HepG2 (cell line): ENCODE measurements around the gene WDR11. TPM values are rescaled to one million over a fixed set of nuclear protein-coding genes. Genes with fewer than 3 reads are reported as not detected.

Source experiments
- ATAC-seq: fragments of 200-7000 bp; cut with Tn5 transposase; 3 replicates; pipeline ENCODE4 v1.9.1; 2020; ENCODE audit warnings: mild to moderate bottlenecking, moderate library complexity
- BruUV-seq: library from RNA; stranded (reverse); fragments of 400-500 nt; replicated peaks from 2 replicates; lab custom pipeline; 2021; lab: Mats Ljungman, UMichigan
- CTCF ChIA-PET: fragments of 300-600 bp; formaldehyde crosslinking; extraction: SDS; loops from one replicate; lab custom pipeline; 2021; ENCODE audit warnings: low total read pairs, inconsistent platforms, low intra/inter-chr PET ratio; lab: Yijun Ruan, JAX
- POLR2A ChIA-PET: fragments of 350-600 bp; sonication (Branson Sonifier 250); formaldehyde crosslinking; loops from one replicate; lab custom pipeline; 2020; ENCODE audit warnings: antibody characterized with exemption, inconsistent platforms; lab: Yijun Ruan, JAX
- DNase-seq: peaks from one replicate; pipeline ENCODE4 v3.0.0-alpha.2; 2015; ENCODE audit warnings: low spot score
- FAIRE-seq: peaks from 3 replicates; lab custom pipeline; 2011; peaks lifted over from hg19 to GRCh38; lab: Jason Lieb, UNC
- H2AFZ ChIP-seq: one replicate; pipeline ENCODE4 v1.6.1; 2011; ENCODE audit warnings: low read length, inconsistent platforms
- H3K27ac ChIP-seq: fragments of 300-600 bp; 3 replicates; pipeline ENCODE4 v1.8.0; 2011; ENCODE audit warnings: mixed run types, mild to moderate bottlenecking, mixed read lengths, low read length, inconsistent platforms; ENCODE audit not compliant: insufficient read depth; ENCODE audit errors: extremely low read length
- H3K27me3 ChIP-seq, 2 experiments: fragments of 200-600 bp in 1 of 2; 2 replicates in 1 of 2; 3 replicates in 1 of 2; pipeline versions ENCODE4 v1.6.0 to v1.8.0; 2011; ENCODE audit warnings: low read length in 2 of 2, mild to moderate bottlenecking in 2 of 2, moderate library complexity in 2 of 2, inconsistent platforms in 1 of 2; ENCODE audit not compliant: insufficient read depth in 2 of 2, control insufficient read depth in 1 of 2
- H3K36me3 ChIP-seq, 2 experiments: fragments of 200-600 bp in 1 of 2; replicated peaks in 1 of 2; 2 replicates in 1 of 2; 3 replicates in 1 of 2; pipeline versions ENCODE4 v1.5.1 to v1.8.0; 2011; ENCODE audit warnings: low read length in 2 of 2, inconsistent platforms in 1 of 2; ENCODE audit not compliant: insufficient read depth in 2 of 2, control insufficient read depth in 1 of 2
- H3K4me1 ChIP-seq: 2 replicates; pipeline ENCODE4 v1.5.1; 2012; ENCODE audit warnings: low read length, inconsistent platforms; ENCODE audit not compliant: insufficient read depth
- H3K4me2 ChIP-seq: 2 replicates; pipeline ENCODE4 v1.6.0; 2011; ENCODE audit warnings: low read depth, low read length, inconsistent platforms
- H3K4me3 ChIP-seq, 3 experiments: fragments of 200-600 bp in 1 of 3; sonication (generic), shearing (Covaris generic) in 1 of 3; replicated peaks in 1 of 3; 2 replicates each; pipeline ENCODE4 v1.5.1; 2011 to 2016; ENCODE audit warnings: low read length in 3 of 3, inconsistent platforms in 2 of 3, low read depth in 2 of 3, mild to moderate bottlenecking in 2 of 3, control low read depth in 1 of 3, mixed read lengths in 1 of 3; ENCODE audit not compliant: insufficient read depth in 1 of 3
- H3K79me2 ChIP-seq: one replicate; pipeline ENCODE4 v1.6.1; 2011; ENCODE audit warnings: low read length, inconsistent platforms; ENCODE audit not compliant: insufficient read depth
- H3K9ac ChIP-seq: 2 replicates; pipeline ENCODE4 v1.6.0; 2011; ENCODE audit warnings: mild to moderate bottlenecking, low read depth, low read length, inconsistent platforms; ENCODE audit not compliant: insufficient read depth
- H3K9me3 ChIP-seq: 2 replicates; pipeline ENCODE4 v1.5.1; 2012; ENCODE audit warnings: mild to moderate bottlenecking, low read length
- H4K20me1 ChIP-seq: 2 replicates; pipeline ENCODE4 v1.6.0; 2011; ENCODE audit warnings: inconsistent platforms, mild to moderate bottlenecking, low read length, moderate library complexity; ENCODE audit not compliant: insufficient read depth
- EED ChIP-seq: sonication (generic); formaldehyde crosslinking; IDR thresholded peaks from 2 replicates; pipeline ENCODE4 v1.5.0; 2020; ENCODE audit warnings: mild to moderate bottlenecking, missing genetic modification reagents
- GATA4 ChIP-seq: sonication (generic); IDR thresholded peaks from 2 replicates; pipeline ENCODE4 v1.6.1; 2016; ENCODE audit warnings: antibody characterized with exemption, low read depth, borderline replicate concordance
- HMG20A ChIP-seq: IDR thresholded peaks from 2 replicates; pipeline ENCODE4 v1.6.1; 2016; ENCODE audit warnings: borderline replicate concordance
- HMGXB4 ChIP-seq, 2 experiments: sonication (generic) in 1 of 2; formaldehyde crosslinking in 1 of 2; IDR thresholded peaks; 2 replicates each; pipeline versions ENCODE4 v1.4.0 to v1.6.1; 2018 to 2020; ENCODE audit warnings: missing genetic modification reagents in 2 of 2, borderline replicate concordance in 1 of 2, low read depth in 1 of 2, mild to moderate bottlenecking in 1 of 2, missing biosample characterization in 1 of 2
- HOXA3 ChIP-seq: sonication (generic); formaldehyde crosslinking; IDR thresholded peaks from 2 replicates; pipeline ENCODE4 v1.5.0; 2020; ENCODE audit warnings: missing genetic modification reagents
- KLF16 ChIP-seq, 2 experiments: sonication (generic) in 1 of 2; formaldehyde crosslinking in 1 of 2; IDR thresholded peaks; 2 replicates each; pipeline versions ENCODE4 v1.6.1 to v1.8.0; 2016 to 2023; ENCODE audit warnings: missing genetic modification reagents in 2 of 2, missing compliant biosample characterization in 1 of 2
- MED8 ChIP-seq: sonication (generic); formaldehyde crosslinking; IDR thresholded peaks from 2 replicates; pipeline ENCODE4 v1.8.1; 2023; ENCODE audit warnings: mild to moderate bottlenecking, missing genetic modification reagents; ENCODE audit not compliant: insufficient replicate concordance
- MYC ChIP-seq: sonication (generic); formaldehyde crosslinking; IDR thresholded peaks from 2 replicates; pipeline ENCODE4 v1.9.0; 2021; ENCODE audit warnings: missing genetic modification reagents, borderline replicate concordance
- PATZ1 ChIP-seq: sonication (generic); formaldehyde crosslinking; IDR thresholded peaks from 2 replicates; pipeline ENCODE4 v1.4.0; 2020; ENCODE audit warnings: missing genetic modification reagents
- SIN3B ChIP-seq: fragments of 150-350 bp; IDR thresholded peaks from 2 replicates; pipeline ENCODE4 v1.6.1; 2014; ENCODE audit warnings: low read length
- ZMYM2 ChIP-seq: sonication (generic); formaldehyde crosslinking; IDR thresholded peaks from 2 replicates; pipeline ENCODE4 v1.8.0; 2022; ENCODE audit warnings: mild to moderate bottlenecking, missing genetic modification reagents
- ZNF383 ChIP-seq: sonication (generic); formaldehyde crosslinking; IDR thresholded peaks from 2 replicates; pipeline ENCODE4 v1.4.0; 2020; ENCODE audit warnings: missing genetic modification reagents, mild to moderate bottlenecking, borderline replicate concordance
- ZNF710 ChIP-seq: sonication (generic); formaldehyde crosslinking; IDR thresholded peaks from 2 replicates; pipeline ENCODE4 v1.5.0; 2020; ENCODE audit warnings: mild to moderate bottlenecking, missing genetic modification reagents, borderline replicate concordance
- ZNF773 ChIP-seq: sonication (generic); formaldehyde crosslinking; IDR thresholded peaks from 2 replicates; pipeline ENCODE4 v1.4.0; 2020; ENCODE audit warnings: missing genetic modification reagents, borderline replicate concordance
- ZNF777 ChIP-seq: sonication (generic); formaldehyde crosslinking; IDR thresholded peaks from 2 replicates; pipeline ENCODE4 v1.4.0; 2020; ENCODE audit warnings: missing genetic modification reagents
- ZSCAN31 ChIP-seq: sonication (generic); formaldehyde crosslinking; IDR thresholded peaks from 2 replicates; pipeline ENCODE4 v1.5.0; 2020; ENCODE audit warnings: low read depth, mild to moderate bottlenecking, missing genetic modification reagents
- WGBS: methylation state at CpG from one replicate; pipeline ENCODE4 v1.1.6; 2017; ENCODE audit warnings: low lambda C conversion rate; 5-methylcytosine and 5-hydroxymethylcytosine counted together
- in situ Hi-C: cut with HindIII; loops from 2 replicates; pipeline ENCODE4 v1.10.0; 2017; ENCODE audit warnings: low pct_unique_long_range_greater_than_20kb; ENCODE audit not compliant: extremely low pct_ligation_motif_present
- intact Hi-C: fragments of 100-400 bp; cut with micrococcal nuclease; formaldehyde crosslinking; loops from one replicate; pipeline ENCODE4 v1.10.0; 2022; ENCODE audit not compliant: unreplicated experiment
- polyA plus RNA-seq, 8 experiments: library from polyadenylated mRNA; depleted of rRNA in 3 of 8; stranded (reverse) in 7 of 8; unstranded in 1 of 8; fragments of >200 nt; fragmentation: Illumina TruSeq in 4 of 8; extraction: Trizol in 4 of 8; gene quantifications; 2 replicates each; pipeline versions ENCODE4 v1.2.1 to v1.2.3, GENCODE V29; 2011 to 2016; ENCODE audit warnings: low read depth in 4 of 8, missing spikeins in 1 of 8, mixed read lengths in 1 of 8; ENCODE audit not compliant: insufficient read depth in 1 of 8
- total RNA-seq, 5 experiments: library from RNA; depleted of rRNA; stranded (reverse); fragments of >200 nt; fragmentation: Illumina TruSeq; extraction: Trizol; gene quantifications; 2 replicates each; pipeline ENCODE4 v1.2.3, GENCODE V29; 2016; ENCODE audit warnings: low read depth in 1 of 5

Gene WDR11
- total and polyA plus RNA-seq, 2 of the 13 experiments (the other 11 are each of a cell fraction or from before 2014, with no cell fraction given), result 38.0 to 45.2 TPM

- Histone ChIP-seq H3K9ac (no peak overlapping the region), H3K9me3 (no peaks in the 10 kb centered on the region), H3K4me3 (peak overlapping the region in 2 of 3 experiments; percentile 5 to 42; a peak in 1 of 6 replicates), H3K4me1 (no peaks in the 10 kb centered on the region), H2AFZ (no peak overlapping the region), H3K27me3 (peaks cover 0 to 11% of the 10 kb centered on the region in 2 experiments; a peak in 3 of 5 replicates), H3K4me2 (peak overlapping the region; percentile 61), H3K79me2 (no peaks in the 10 kb centered on the region), H3K27ac (no peak overlapping the region), H4K20me1 (no peaks in the 10 kb centered on the region), H3K36me3 (no peaks in the 10 kb centered on the region)
- ATAC-seq, result peak; percentile 99
- intact Hi-C loops, result loop anchor here (5.0 kb wide), 1 partner anchor 123 kb away; no protein-coding TSS in a partner anchor
- in situ Hi-C loops, result loop anchor here (5.0 kb wide), 2 partner anchors 658 to 938 kb away; no protein-coding TSS in a partner anchor
- 16% methylated on average over 16 of the region's 47 CpGs for WGBS
- ChIA-PET POLR2A (no interaction called here), CTCF (interaction anchor here (0.8 to 1.2 kb wide), 2 partner anchors 659 to 785 kb away, joined by 5 to 9 read pairs; no protein-coding TSS in a partner anchor)
- FAIRE-seq, result no peak
- DNase-seq, result peak; percentile 21
- no TSS peak for BruUV-seq
- peak; percentile 4; the same call in 1 of the 2 replicates for TF ChIP-seq HOXA3
- TF ChIP-seq KLF16 (CRISPR knock-in tag; IDR thresholded peaks at IDR 0.05), result 0 out of 4 replicates have a peak, but pooled peaks of 1 of the 2 experiments have one; percentile 26
- peak; percentile 35; the same call in 1 of the 2 replicates for TF ChIP-seq ZSCAN31 (CRISPR knock-in tag)
- 0 out of 2 replicates have a peak, but pooled peaks have one; percentile 20 for TF ChIP-seq ZNF777 (CRISPR knock-in tag)
- no peak for TF ChIP-seq MED8 (CRISPR knock-in tag)
- 0 out of 2 replicates have a peak, but pooled peaks have one; percentile 35 for TF ChIP-seq EED (CRISPR knock-in tag)
- no peak for TF ChIP-seq ZNF710 (CRISPR knock-in tag)
- no peak for TF ChIP-seq GATA4
- TF ChIP-seq HMG20A (CRISPR knock-in tag), result no peak
- TF ChIP-seq ZNF773 (CRISPR knock-in tag), result no peak
- TF ChIP-seq ZMYM2 (CRISPR knock-in tag), result no peak
- peak in 1 of 2 experiments; percentile 49; a peak in 2 of 4 replicates for TF ChIP-seq HMGXB4 (CRISPR knock-in tag; IDR thresholded peaks at IDR 0.05; ENCODE audit: borderline replicate concordance in 1 of 2, low read depth in 1 of 2)
- TF ChIP-seq SIN3B, result no peak
- no peak for TF ChIP-seq ZNF383 (CRISPR knock-in tag)
- peak; percentile 21; the same call in 1 of the 2 replicates for TF ChIP-seq MYC
- TF ChIP-seq PATZ1 (CRISPR knock-in tag), result no peak
Observed at GRCh38 chr10:120948889-120949608, 97.9 kb downstream of the WDR11 start.
